Dedifferentiated amniotic fluid mesenchymal stem cell (primary cell): Measurements from ENCODE around the gene NCMAP.
"Not testable (repeated sequence)": the region's sequence is repeated elsewhere in the genome, so short reads cannot be mapped to it uniquely, and the experiment has no call there.

Experiments
- DNase-seq: peaks from one replicate; pipeline ENCODE4 v3.0.0-alpha.2; 2016; ENCODE audit errors: extremely low spot score

The NCMAP gene

GRCh38 chr1:24555591-24556413, at the start of gene NCMAP:
TSS of gene NCMAP (plus strand) at chr1:24556087. CDS start at chr1:24595431, 39,344 bp downstream.
- DNase-seq = no peak

DNA sequence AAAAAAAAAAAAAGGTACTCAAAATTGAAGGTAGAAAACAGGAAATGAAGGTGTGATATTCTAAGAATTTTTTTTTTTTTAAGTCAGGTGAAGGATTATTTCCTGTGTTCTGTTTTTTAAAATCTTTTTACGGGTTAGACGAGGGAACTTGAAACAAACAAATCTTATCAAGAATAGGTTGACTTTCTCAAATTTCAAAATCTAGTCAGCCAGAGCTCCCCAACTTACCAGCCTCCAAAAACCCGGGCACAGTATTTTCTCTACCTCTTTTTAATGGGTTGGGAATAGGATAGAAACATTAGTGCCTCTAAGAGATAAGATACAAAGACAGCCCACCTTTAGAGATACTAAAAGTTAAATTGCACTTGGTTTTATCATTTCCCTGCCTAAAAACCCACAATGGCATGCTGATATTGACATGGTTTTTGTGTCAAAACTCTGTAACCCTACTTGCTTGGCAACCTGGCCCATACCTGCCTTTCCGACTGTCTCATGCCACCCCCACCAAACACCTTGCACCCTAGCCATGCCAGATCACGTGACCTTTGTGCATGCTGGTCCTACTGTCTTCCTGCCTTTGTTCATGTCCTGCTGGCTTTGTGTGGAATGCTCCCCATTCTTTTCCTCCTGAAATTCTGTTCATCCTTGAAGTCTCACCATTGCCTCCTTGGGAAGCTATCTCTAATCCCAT, 49.1 kb upstream of the NCMAP start:
- no peak for DNase-seq

GRCh38 chr1:24507405-24507804, 48.5 kb upstream of the NCMAP start:
- DNase-seq = no peak

- no peak for DNase-seq
Observed at GRCh38 chr1:24508911-24509310, 47.0 kb upstream of the NCMAP start.

DNA sequence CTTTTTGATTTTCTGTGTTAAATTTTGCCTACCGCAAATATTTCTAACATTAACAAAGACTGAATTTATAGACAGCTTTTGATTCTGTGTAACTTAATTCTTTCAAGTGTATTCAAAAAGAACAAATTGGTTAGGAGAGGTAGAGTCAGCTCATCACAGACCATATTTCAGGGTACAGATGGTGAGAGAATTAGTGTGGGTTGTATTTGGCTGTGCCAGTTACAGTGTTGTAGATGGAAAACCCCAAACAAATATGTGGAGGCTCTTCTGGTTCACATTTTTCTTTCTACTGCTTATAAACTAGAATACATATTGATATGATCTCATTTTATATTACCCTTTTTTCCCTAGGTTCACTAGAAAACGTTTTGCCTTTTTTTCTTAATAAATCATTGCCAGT, 42.2 kb upstream of the NCMAP start:
- DNase-seq = no peak

DNA sequence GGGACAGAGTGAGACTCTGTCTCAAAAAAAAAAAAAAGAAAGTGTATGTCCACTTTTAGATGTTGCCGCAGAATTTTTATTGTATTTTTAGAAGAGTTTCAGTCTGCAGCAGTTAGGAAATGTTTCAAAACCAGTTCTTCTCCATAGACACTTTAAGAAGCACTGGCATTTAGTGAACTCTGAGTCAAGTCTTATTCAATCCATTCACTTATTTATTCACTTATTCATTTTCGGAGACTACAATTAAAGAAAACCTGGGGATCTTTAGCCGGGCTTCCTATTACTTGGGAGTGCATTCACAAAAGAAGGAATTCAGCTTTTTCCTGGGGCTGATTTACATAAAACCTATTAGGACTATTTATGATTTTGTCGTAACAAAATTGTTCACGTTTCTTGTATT, 40.9 kb upstream of the NCMAP start:
- no peak for DNase-seq

DNA sequence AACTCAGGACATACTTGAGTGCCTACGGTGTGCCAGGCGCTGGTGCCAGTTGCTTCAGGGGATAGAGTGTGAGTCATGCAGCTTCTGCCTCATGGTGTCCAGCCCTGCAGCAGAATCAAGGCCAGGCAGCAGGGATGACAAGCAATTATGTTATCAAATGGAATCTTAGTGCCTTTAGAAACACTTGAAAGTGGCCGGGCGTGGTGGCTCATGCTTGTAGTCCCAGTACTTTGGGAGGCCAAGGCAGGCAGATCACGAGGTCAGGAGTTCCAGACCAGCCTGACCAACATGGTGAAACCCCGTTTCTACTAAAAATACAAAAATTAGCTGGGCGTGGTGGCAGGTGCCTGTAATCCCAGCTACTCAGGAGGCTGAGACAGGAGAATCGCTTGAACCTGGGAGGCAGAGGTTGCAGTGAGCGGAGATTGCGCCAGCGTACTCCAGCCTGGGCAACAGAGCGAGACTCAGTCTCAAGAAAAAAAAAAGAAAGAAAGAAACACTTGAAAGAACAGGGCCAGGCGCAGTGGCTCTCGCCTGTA, 40.1 kb upstream of the NCMAP start:
- peak; percentile 58 for DNase-seq

- no peak for DNase-seq
Observed at GRCh38 chr1:24516506-24516905, 39.4 kb upstream of the NCMAP start.

DNA sequence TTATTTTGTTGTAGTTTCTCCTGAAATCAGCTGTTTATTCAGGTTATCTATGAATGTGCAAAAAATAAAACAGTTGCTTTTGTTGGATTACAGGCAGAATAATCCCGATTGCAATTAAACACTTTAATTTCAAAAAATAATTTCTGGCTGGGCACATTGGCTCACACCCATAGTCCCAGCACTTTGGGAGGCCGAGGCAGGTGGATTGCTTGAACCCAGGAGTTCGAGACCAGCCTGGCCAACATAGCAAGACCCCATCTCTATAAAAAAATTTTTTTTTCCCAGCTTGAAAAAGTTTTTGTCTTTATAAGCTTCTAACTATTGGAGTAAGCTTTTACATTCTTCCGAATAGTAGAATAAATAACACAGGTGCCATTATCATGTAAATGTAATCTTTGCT, 38.0 kb upstream of the NCMAP start:
- DNase-seq = no peak

DNA sequence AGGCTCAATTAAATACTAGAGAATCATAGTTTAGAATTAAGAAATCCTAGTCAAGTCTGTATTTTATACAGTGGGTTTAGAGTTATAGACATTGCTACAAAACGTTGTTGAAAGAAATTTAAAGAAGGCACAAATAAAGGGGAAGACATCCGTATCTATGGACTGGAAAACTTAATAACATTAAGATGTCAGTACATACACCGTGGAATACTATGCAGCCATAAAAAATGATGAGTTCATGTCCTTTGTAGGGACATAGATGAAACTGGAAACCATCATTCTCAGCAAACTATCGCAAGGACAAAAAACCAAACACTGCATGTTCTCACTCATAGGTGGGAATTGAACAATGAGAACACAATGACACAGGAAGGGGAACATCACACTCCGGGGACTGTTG, 35.6 kb upstream of the NCMAP start:
- DNase-seq = not testable (repeated sequence)

DNA sequence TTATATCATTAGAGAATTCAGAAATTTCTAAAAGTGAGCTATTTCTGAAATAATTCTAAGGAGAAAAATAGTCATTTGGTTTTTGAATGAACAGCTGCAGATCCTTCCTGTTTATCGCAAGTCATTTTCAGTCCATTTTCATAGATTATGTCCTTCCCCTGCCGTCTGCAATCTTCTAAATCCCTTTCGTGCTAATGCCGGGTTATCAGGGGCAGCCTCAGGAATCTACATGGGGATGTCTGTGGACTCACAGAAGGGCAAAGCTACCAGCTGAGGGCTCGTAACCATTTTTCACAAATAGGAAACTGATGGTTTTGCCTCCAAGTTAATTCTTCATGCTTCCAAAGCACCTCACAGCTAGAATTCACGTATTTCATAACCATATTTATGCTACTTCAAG, 30.3 kb upstream of the NCMAP start:
- DNase-seq = no peak

GRCh38 chr1:24526045-24526444, 29.8 kb upstream of the NCMAP start:
- DNase-seq = no peak

GRCh38 chr1:24526940-24527542, 28.8 kb upstream of the NCMAP start:
- DNase-seq = no peak

DNA sequence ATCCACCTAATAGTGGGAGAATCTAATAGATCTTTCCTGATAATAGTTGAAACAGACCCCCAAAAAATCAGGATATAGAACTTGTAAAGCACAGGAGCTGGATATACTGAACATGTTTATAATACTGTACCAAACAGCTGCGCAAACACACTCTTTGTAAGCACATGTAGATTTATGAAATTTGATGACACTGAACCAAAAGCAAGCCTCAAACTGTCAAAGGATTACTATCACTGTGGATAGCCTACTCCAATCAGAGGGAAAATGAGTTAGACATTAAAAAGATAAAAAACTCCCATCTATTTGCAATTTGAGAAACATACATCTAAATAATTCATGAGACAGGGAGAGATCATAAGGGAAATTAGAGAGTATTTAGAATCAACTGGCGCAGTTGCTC, 27.1 kb upstream of the NCMAP start:
- DNase-seq = no peak

DNA sequence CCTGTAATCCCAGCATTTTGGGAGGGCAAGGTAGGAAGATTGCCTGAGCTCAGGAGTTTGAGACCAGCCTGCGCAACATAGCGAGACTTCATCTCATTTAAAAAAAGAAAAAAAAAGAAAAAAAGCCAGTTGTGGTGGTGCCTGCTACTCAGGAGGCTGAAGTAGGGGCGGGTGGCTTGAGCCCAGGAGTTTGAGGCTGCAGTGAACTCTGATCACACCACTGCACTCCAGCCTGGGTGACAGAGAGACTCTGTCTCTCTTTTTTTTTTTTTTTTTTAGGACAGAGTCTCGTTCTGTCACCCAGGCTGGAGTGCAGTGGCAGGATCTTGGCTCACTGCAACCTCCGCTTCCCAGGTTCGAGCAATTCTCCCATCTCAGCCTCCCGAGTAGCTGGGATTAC, 26.6 kb upstream of the NCMAP start:
- DNase-seq = not testable (repeated sequence)

- DNase-seq = no peak
Observed at GRCh38 chr1:24535021-24535424, 20.9 kb upstream of the NCMAP start.

DNA sequence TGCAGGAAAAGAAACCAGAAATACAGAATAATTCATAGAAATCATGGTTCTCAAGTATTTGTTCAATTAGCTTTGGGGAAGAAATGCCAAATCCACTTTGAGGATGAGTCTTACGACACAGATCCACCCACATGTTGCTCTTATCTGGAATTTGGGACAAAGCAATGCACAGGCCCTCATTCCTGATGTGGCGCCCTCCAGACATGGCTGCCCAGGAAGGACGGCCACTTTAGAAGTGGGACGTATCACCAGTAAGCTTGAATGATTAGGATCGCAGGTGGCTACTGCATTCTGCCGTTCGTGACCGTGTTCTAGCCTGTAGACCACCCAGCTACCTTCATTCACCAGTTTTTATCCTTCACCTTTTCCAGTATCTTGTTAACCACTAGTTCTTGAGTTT, 20.1 kb upstream of the NCMAP start:
- no peak for DNase-seq

DNA sequence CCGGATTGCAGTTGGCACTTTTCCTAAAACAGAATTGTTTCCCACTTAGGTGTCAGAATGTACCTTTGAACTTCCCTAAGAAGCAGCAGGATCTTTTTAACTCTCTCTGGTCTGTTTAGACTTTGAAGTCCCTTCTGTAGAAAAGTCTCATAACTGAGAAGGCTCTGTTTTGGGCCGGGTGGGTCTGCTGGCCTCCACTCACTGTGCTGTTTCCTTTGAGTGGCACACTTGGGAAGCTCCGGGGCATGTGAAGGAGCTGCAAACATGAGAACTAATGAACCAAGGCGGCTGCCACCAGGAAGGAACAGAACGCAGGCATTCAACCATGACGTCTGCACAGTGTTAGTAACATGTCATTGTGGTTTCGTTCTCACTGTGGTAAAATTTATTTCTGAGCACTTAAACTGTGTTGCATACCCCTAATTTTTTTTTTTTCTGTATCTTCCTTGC, 19.5 kb upstream of the NCMAP start:
- DNase-seq = no peak

- DNase-seq = no peak
Observed at GRCh38 chr1:24540051-24540905, 15.6 kb upstream of the NCMAP start.

DNA sequence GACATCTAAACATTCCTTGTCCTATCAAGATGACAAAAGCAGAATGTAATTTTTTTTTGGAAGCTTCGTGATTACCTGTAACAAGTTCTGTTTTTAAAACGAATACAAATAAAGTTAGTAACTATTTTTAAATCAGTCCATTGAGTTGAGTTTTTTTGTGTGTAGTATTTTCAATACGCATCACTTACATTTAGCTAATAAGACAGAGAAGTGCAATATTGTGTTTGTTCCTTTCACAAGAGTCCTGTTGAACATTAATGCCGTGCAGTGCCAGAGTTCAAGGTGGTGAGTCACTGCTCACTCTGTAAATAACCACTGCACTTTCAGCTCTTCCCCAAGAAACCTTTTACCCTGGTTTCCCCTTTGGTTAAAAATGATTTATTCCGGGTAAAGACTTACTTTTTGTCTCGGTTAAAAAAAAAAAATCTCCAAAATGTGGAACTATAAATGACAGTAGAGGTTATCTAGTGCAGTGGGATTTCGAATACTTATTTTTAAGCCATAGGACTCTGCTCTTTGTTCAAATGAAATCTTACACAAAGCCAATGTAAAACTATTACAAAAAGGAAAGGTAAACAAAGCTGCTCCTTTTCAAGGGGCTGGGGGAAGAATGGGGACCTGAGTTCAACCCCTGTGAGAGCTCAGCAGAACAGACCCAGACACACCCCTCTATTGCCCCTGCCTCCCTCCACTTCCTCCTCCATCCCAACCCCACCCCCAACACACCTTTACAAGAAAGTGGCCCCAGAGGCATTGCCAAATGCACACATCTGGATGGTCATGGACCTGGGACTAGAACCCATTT, 14.8 kb upstream of the NCMAP start:
- DNase-seq = peak; percentile 30
